Mesendoderm (in vitro differentiated cells): ENCODE measurements around the gene TLE4.

Experiments
- DNase-seq: peaks from one replicate; pipeline ENCODE4 v3.0.0; 2013
- H2AK5ac ChIP-seq: 2 replicates; pipeline ENCODE4 v1.6.1; 2013; ENCODE audit warnings: low read length, inconsistent platforms
- H2BK120ac ChIP-seq: 2 replicates; pipeline ENCODE4 v1.6.1; 2013; ENCODE audit warnings: low read depth, mild to moderate bottlenecking, low read length, moderate library complexity, mixed read lengths
- H2BK15ac ChIP-seq: replicated peaks from 2 replicates; pipeline ENCODE4 v1.6.1; 2013; ENCODE audit warnings: low read depth, mild to moderate bottlenecking, moderate library complexity
- H2BK5ac ChIP-seq: 2 replicates; pipeline ENCODE4 v1.6.1; 2013; ENCODE audit warnings: low read length, inconsistent platforms
- H3K18ac ChIP-seq: 2 replicates; pipeline ENCODE4 v1.6.1; 2013; ENCODE audit warnings: mild to moderate bottlenecking, low read length, mixed read lengths
- H3K23ac ChIP-seq: one replicate; pipeline ENCODE4 v1.6.1; 2013; ENCODE audit warnings: low read length
- H3K27ac ChIP-seq: 2 replicates; pipeline ENCODE4 v1.5.1; 2013; ENCODE audit warnings: low read depth, mild to moderate bottlenecking, inconsistent platforms, low read length, moderate library complexity
- H3K27me3 ChIP-seq: 2 replicates; pipeline ENCODE4 v1.6.1; 2013; ENCODE audit warnings: low read length, control low read depth, mild to moderate bottlenecking, inconsistent platforms; ENCODE audit not compliant: insufficient read depth, poor library complexity
- H3K36me3 ChIP-seq: 2 replicates; pipeline ENCODE4 v1.6.1; 2013; ENCODE audit warnings: low read length, inconsistent platforms; ENCODE audit not compliant: control insufficient read depth, insufficient read depth
- H3K4ac ChIP-seq: one replicate; pipeline ENCODE4 v1.6.1; 2013; ENCODE audit warnings: low read depth, mild to moderate bottlenecking, low read length, moderate library complexity
- H3K4me1 ChIP-seq: 2 replicates; pipeline ENCODE4 v1.6.1; 2013; ENCODE audit warnings: low read depth, low read length, inconsistent platforms; ENCODE audit not compliant: control insufficient read depth
- H3K4me2 ChIP-seq: 2 replicates; pipeline ENCODE4 v1.6.1; 2013; ENCODE audit warnings: low read length
- H3K4me3 ChIP-seq: 2 replicates; pipeline ENCODE4 v1.5.1; 2013; ENCODE audit warnings: mild to moderate bottlenecking, low read length
- H3K56ac ChIP-seq: one replicate; pipeline ENCODE4 v1.6.1; 2013; ENCODE audit warnings: low read length
- H3K79me1 ChIP-seq: 2 replicates; pipeline ENCODE4 v1.6.1; 2013; ENCODE audit warnings: low read length, inconsistent platforms
- H3K79me2 ChIP-seq: 2 replicates; pipeline ENCODE4 v1.6.1; 2013; ENCODE audit warnings: mild to moderate bottlenecking, low read length; ENCODE audit not compliant: control insufficient read depth, insufficient read depth
- H3K9ac ChIP-seq: 2 replicates; pipeline ENCODE4 v1.6.1; 2013; ENCODE audit warnings: low read length, inconsistent platforms
- H4K5ac ChIP-seq: one replicate; pipeline ENCODE4 v1.6.1; 2013; ENCODE audit warnings: low read length
- H4K8ac ChIP-seq: one replicate; pipeline ENCODE4 v1.6.1; 2013; ENCODE audit warnings: low read depth, mild to moderate bottlenecking, control low read depth, low read length, moderate library complexity
- WGBS: extraction: QIAGEN DNeasy Blood & Tissue Kit; methylation state at CpG from one replicate; pipeline ENCODE4 v1.1.7; 2013; ENCODE audit warnings: low lambda C conversion rate, missing lambda C conversion rate; ENCODE audit not compliant: insufficient coverage; ENCODE audit errors: extremely low coverage; 5-methylcytosine and 5-hydroxymethylcytosine counted together

Gene TLE4

DNA sequence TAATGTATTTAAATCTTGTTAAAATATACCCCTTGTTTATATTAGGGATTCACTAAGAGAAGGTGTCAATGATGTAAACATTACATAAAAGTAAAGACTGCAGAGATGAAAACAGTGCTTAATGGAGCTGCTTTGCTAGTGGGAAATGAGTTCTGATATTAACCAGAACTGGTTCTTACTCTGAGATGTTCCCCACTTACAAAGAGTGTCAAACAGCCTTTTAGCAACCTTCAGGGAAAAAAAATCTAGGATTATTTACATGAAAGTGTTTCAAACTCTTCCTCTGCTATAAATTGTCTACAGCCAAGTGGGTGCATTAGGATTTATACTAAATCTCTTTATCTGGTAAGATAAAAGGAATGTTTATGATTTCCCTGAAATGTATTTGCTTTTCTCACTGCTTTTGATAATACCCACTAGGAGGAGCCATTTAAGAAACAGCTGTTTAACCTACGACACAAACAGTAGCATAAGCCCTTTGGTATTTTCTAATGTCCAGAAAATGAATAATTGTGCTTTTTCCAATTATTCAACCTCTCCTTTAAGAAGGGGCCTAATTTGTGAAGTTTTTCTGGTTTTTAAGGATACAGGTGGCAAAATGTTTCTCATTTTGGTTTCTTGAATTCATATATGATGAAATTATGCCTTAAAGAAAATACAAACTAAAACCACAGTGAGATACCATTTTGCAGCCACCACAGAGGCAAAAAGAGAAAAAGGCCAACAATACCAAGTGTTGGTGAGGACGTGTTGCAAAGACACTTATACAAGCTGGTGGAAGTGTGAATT is 186.3 kb downstream of the TLE4 start:
- Histone ChIP-seq H3K4me1 (no peaks in the 10 kb centered on the region), H3K79me1 (no peaks in the 10 kb centered on the region), H3K23ac (no peak overlapping the region), H4K5ac (no peak overlapping the region), H3K79me2 (no peaks in the 10 kb centered on the region), H3K36me3 (no peaks in the 10 kb centered on the region), H3K27ac (no peak overlapping the region), H2BK5ac (no peak overlapping the region), H3K4me2 (no peak overlapping the region), H2BK15ac (no peak overlapping the region), H3K18ac (no peak overlapping the region), H2BK120ac (no peak overlapping the region), H3K4ac (no peak overlapping the region), H4K8ac (no peak overlapping the region), H3K56ac (no peak overlapping the region), H3K4me3 (no peak overlapping the region), H3K9ac (no peak overlapping the region), H3K27me3 (no peaks in the 10 kb centered on the region), H2AK5ac (no peak overlapping the region)
- DNase-seq = peak; percentile 8
- WGBS = no CpG with 5 or more reads among the region's 2 CpGs

DNA sequence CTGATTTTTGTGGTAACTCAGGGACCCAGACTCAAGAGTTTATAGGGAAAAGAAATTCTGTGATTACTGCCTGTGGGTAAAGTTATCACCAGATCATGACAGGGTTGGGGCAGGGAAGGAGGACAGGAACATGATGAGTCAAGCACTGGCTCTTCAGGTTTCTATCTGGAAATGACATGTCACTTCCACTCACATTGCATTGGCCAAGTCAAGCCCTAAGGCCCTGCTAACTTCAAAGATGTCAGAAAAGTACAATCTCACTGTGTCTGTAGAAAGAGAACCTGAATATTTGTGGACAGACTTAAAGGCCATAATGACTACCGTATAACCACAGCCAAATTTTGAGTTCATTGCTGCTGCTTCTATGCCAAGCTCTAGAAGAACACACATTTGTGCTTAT is 187.7 kb downstream of the TLE4 start:
- Histone ChIP-seq H3K79me2 (no peaks in the 10 kb centered on the region), H3K56ac (no peak overlapping the region), H3K9ac (no peak overlapping the region), H3K4me2 (no peak overlapping the region), H3K18ac (no peak overlapping the region), H3K23ac (no peak overlapping the region), H2BK15ac (no peak overlapping the region), H3K4me1 (no peaks in the 10 kb centered on the region), H3K27me3 (no peaks in the 10 kb centered on the region), H2AK5ac (no peak overlapping the region), H4K5ac (no peak overlapping the region), H3K79me1 (no peaks in the 10 kb centered on the region), H3K36me3 (no peaks in the 10 kb centered on the region), H3K27ac (no peak overlapping the region), H4K8ac (no peak overlapping the region), H2BK120ac (no peak overlapping the region), H2BK5ac (no peak overlapping the region), H3K4ac (no peak overlapping the region), H3K4me3 (no peak overlapping the region)
- WGBS = no CpG with 5 or more reads among the region's 1 CpG
- no peak for DNase-seq

GRCh38 chr9:79762070-79762469 is 190.3 kb downstream of the TLE4 start:
- DNase-seq = no peak

DNA sequence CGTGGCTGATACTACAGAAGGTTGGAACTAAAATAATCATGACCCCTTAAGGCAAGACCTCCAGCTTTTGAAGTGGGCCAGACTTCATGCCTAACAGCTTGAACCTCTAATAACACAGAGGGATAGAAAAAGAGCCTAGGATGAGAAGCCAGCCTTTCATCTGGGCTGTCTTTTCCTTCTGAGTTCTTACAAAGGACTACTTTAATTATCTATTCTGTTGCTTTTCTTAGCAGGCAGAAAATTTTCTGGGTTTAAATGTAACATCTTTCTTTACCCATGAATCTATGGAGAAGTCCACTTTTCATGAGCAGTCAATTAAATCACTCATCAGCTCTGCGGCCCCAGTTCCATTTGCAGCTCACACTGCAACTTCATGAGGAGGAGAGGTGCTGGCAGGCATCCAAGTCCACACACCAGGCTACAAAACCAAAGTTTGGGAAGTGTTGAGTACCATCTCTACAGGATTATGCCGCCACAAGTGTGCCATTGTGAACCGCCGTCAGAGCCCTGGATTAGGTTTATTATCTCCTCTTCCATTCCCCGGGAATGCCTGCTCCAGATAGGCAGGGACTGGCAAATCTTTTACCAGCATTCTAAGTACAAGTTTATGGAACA is 192.0 kb downstream of the TLE4 start:
- H2BK5ac ChIP-seq = no peak overlapping the region
- no peak for DNase-seq
- no peak overlapping the region for H3K4me3 ChIP-seq

More at GRCh38 chr9:79762070-79762469, 190.3 kb downstream of the TLE4 start:
- Histone ChIP-seq H3K36me3 (no peaks in the 10 kb centered on the region), H2BK120ac (no peak overlapping the region), H3K4me1 (no peaks in the 10 kb centered on the region), H3K4me3 (no peak overlapping the region), H3K4ac (no peak overlapping the region), H3K9ac (no peak overlapping the region), H3K4me2 (no peak overlapping the region), H3K18ac (no peak overlapping the region), H4K5ac (no peak overlapping the region), H3K23ac (no peak overlapping the region), H3K79me1 (no peaks in the 10 kb centered on the region), H3K79me2 (no peaks in the 10 kb centered on the region), H3K27me3 (no peaks in the 10 kb centered on the region), H2BK5ac (no peak overlapping the region), H2BK15ac (no peak overlapping the region), H2AK5ac (no peak overlapping the region), H3K27ac (no peak overlapping the region), H4K8ac (no peak overlapping the region), H3K56ac (no peak overlapping the region)
- no CpG with 5 or more reads among the region's 6 CpGs for WGBS

DNA sequence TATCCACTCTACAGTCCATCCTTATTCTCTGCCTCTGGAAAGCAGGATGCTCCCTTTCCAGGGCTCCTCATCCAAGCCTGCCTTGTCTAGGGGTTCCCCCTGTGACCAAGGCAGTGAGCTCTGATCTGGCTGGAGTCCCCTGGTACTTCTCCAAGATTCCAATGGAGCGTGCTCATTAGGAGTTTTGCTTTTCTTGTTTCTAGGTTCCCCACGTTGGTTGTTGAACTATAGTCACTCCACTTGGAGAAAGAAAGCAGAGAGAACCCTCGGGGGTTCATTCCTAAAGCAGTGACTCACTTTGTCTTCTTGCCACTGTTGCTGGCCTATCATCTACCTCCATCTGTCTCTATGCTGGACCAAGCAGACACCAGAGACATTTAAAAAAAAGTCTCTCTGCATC is 192.6 kb downstream of the TLE4 start:
- Histone ChIP-seq H2BK15ac (no peak overlapping the region), H3K4me3 (no peak overlapping the region), H3K79me2 (no peaks in the 10 kb centered on the region), H2BK120ac (no peak overlapping the region), H3K56ac (no peak overlapping the region), H3K27me3 (no peaks in the 10 kb centered on the region), H2AK5ac (no peak overlapping the region), H3K27ac (no peak overlapping the region), H3K4ac (no peak overlapping the region), H3K36me3 (no peaks in the 10 kb centered on the region), H2BK5ac (no peak overlapping the region), H3K9ac (no peak overlapping the region), H4K8ac (no peak overlapping the region), H3K4me1 (no peaks in the 10 kb centered on the region), H3K18ac (no peak overlapping the region), H3K23ac (no peak overlapping the region), H3K79me1 (no peaks in the 10 kb centered on the region), H3K4me2 (no peak overlapping the region), H4K5ac (no peak overlapping the region)
- WGBS = no CpG with 5 or more reads among the region's 3 CpGs
- peak; percentile 70 for DNase-seq

More for the DNA sequence above, 192.0 kb downstream of the TLE4 start:
- Histone ChIP-seq H4K8ac (no peak overlapping the region), H3K79me1 (no peaks in the 10 kb centered on the region), H3K27ac (no peak overlapping the region), H2BK120ac (no peak overlapping the region), H3K23ac (no peak overlapping the region), H3K4ac (no peak overlapping the region), H4K5ac (no peak overlapping the region), H3K9ac (no peak overlapping the region), H3K27me3 (no peaks in the 10 kb centered on the region), H2BK15ac (no peak overlapping the region), H3K4me1 (no peaks in the 10 kb centered on the region), H3K18ac (no peak overlapping the region), H3K56ac (no peak overlapping the region), H2AK5ac (no peak overlapping the region), H3K79me2 (no peaks in the 10 kb centered on the region), H3K36me3 (no peaks in the 10 kb centered on the region), H3K4me2 (no peak overlapping the region)
- no CpG with 5 or more reads among the region's 6 CpGs for WGBS
